Neural cell (in vitro differentiated cells): ENCODE measurements around the gene ATF5.

Experiments used
- CTCF ChIP-seq: fragments of 450-650 bp; IDR thresholded peaks from 2 replicates; pipeline ENCODE4 v1.5.1; 2014; ENCODE audit warnings: antibody characterized with exemption, mild to moderate bottlenecking, moderate library complexity; ENCODE audit not compliant: poor library complexity, severe bottlenecking
- EP300 ChIP-seq: fragments of 450-650 bp; conservative IDR thresholded peaks from 2 replicates; pipeline ENCODE4 v1.6.1; 2014; ENCODE audit warnings: antibody characterized with exemption, mild to moderate bottlenecking, moderate library complexity; ENCODE audit not compliant: poor library complexity, severe bottlenecking
- EZH2 ChIP-seq: fragments of 200-600, 300-800 bp; shearing (Covaris generic), sonication (generic); IDR thresholded peaks from 2 replicates; pipeline ENCODE4 v1.6.1; 2014; ENCODE audit warnings: antibody characterized with exemption, low read length, borderline replicate concordance, mild to moderate bottlenecking; ENCODE audit not compliant: insufficient read depth, poor library complexity, severe bottlenecking
- MXI1 ChIP-seq: fragments of 450-650 bp; conservative IDR thresholded peaks from 2 replicates; pipeline ENCODE4 v1.6.1; 2014; ENCODE audit warnings: antibody characterized with exemption, mild to moderate bottlenecking; ENCODE audit not compliant: poor library complexity, severe bottlenecking
- POLR2AphosphoS5 ChIP-seq: IDR thresholded peaks from 2 replicates; pipeline ENCODE4 v1.6.1; 2012
- RAD21 ChIP-seq: fragments of 450-650 bp; conservative IDR thresholded peaks from 2 replicates; pipeline ENCODE4 v1.6.1; 2014; ENCODE audit warnings: antibody characterized with exemption, mild to moderate bottlenecking, moderate library complexity
- REST ChIP-seq: IDR thresholded peaks from 2 replicates; pipeline ENCODE4 v1.6.1; 2012; ENCODE audit warnings: borderline replicate concordance
- TAF1 ChIP-seq: IDR thresholded peaks from 2 replicates; pipeline ENCODE4 v1.6.1; 2012; ENCODE audit warnings: low read depth

GRCh38 chr19:49904136-49904535 lies 24.9 kb upstream of the ATF5 start:
- no peak for TF ChIP-seq CTCF
- TF ChIP-seq MXI1 = no peak
- TF ChIP-seq TAF1 = no peak
- no peak for TF ChIP-seq EZH2
- no peak for TF ChIP-seq RAD21
- no peak for TF ChIP-seq EP300
- no peak for TF ChIP-seq POLR2AphosphoS5
- no peak for TF ChIP-seq REST
